Endodermal cell (in vitro differentiated cells): Measurements from ENCODE around the gene HAVCR2. TPM values are rescaled to one million over a fixed set of nuclear protein-coding genes. Genes with fewer than 3 reads are reported as not detected.

ENCODE experiments used
- DNase-seq: peaks from one replicate; pipeline ENCODE4 v3.0.0-alpha.2; 2017
- H3K27ac ChIP-seq: 2 replicates; pipeline ENCODE4 v1.5.1; 2013; ENCODE audit warnings: mild to moderate bottlenecking, low read depth, low read length, moderate library complexity
- H3K27me3 ChIP-seq: 2 replicates; pipeline ENCODE4 v1.6.1; 2013; ENCODE audit warnings: mild to moderate bottlenecking, low read length, moderate library complexity; ENCODE audit not compliant: insufficient read depth, control insufficient read depth, poor library complexity, severe bottlenecking
- H3K36me3 ChIP-seq: 2 replicates; pipeline ENCODE4 v1.7.0; 2013; ENCODE audit warnings: mild to moderate bottlenecking, low read length, moderate library complexity; ENCODE audit not compliant: control insufficient read depth, insufficient read depth
- H3K4me1 ChIP-seq: one replicate; pipeline ENCODE4 v1.7.0; 2013; ENCODE audit warnings: low read length; ENCODE audit not compliant: control insufficient read depth, insufficient read depth
- H3K4me3 ChIP-seq: 2 replicates; pipeline ENCODE4 v1.5.1; 2013; ENCODE audit warnings: mild to moderate bottlenecking, low read length, moderate library complexity
- H3K9ac ChIP-seq: 2 replicates; pipeline ENCODE4 v1.6.1; 2013; ENCODE audit warnings: mild to moderate bottlenecking, low read length, moderate library complexity; ENCODE audit not compliant: poor library complexity, severe bottlenecking; ENCODE audit errors: extremely low read depth
- H3K9me3 ChIP-seq: 2 replicates; pipeline ENCODE4 v1.6.1; 2013; ENCODE audit warnings: mild to moderate bottlenecking, low read length, moderate library complexity; ENCODE audit not compliant: control insufficient read depth
- H3K27ac Mint-ChIP-seq: 2 replicates; pipeline ENCODE4 v1.8.0; 2020; ENCODE audit warnings: mixed read lengths
- H3K27me3 Mint-ChIP-seq: 2 replicates; pipeline ENCODE4 v1.8.0; 2021; ENCODE audit warnings: mild to moderate bottlenecking, mixed read lengths; ENCODE audit not compliant: insufficient read depth
- H3K36me3 Mint-ChIP-seq: 2 replicates; pipeline ENCODE4 v1.8.0; 2020; ENCODE audit warnings: low read depth, mixed read lengths
- H3K4me1 Mint-ChIP-seq: 2 replicates; pipeline ENCODE4 v1.8.0; 2020; ENCODE audit warnings: mixed read lengths
- H3K4me3 Mint-ChIP-seq: 2 replicates; pipeline ENCODE4 v1.8.0; 2020; ENCODE audit warnings: mild to moderate bottlenecking, moderate library complexity, mixed read lengths
- H3K9me3 Mint-ChIP-seq: 2 replicates; pipeline ENCODE4 v1.8.0; 2020; ENCODE audit warnings: mild to moderate bottlenecking, mixed read lengths
- WGBS, 2 experiments: methylation state at CpG; one replicate each; pipeline versions ENCODE4 v1.1.5 to v1.1.7; 2013; ENCODE audit warnings: missing lambda C conversion rate in 2 of 2, mixed read lengths in 1 of 2; ENCODE audit not compliant: insufficient coverage in 1 of 2, insufficient read length in 1 of 2; 5-methylcytosine and 5-hydroxymethylcytosine counted together
- long read RNA-seq, 4 experiments: library from polyadenylated mRNA in 2 of 4; library from RNA in 1 of 4; library from capped mRNA in 1 of 4; stranded (forward) in 3 of 4; unstranded in 1 of 4; transcript quantifications; one replicate each; pipeline ENCODE4 v2.0.0, GENCODE V29; 2020 to 2021; ENCODE audit warnings: inconsistent platforms in 1 of 4
- polyA plus RNA-seq, 2 experiments: library from polyadenylated mRNA; stranded (reverse); fragments of 50-300 nt; gene quantifications; one replicate each; pipeline ENCODE4 v1.2.3, GENCODE V29; 2013
- total RNA-seq, 2 donors: library from RNA; stranded (reverse); fragmentation: NEBNext Ultra II Directional in 1 of 2; extraction: Animal tissue kit (Norgen Biotek cat#: 25700) in 1 of 2; gene quantifications; 2 replicates in 1 of 2; 3 replicates in 1 of 2; pipeline ENCODE4 v1.2.1, GENCODE V29; 2021
- TF ChIP-seq, protein P1 (sequence below): fragments of 200-600 bp; sonication (generic); conservative IDR thresholded peaks from 2 replicates; pipeline ENCODE4 v1.5.0; 2021; ENCODE audit warnings: antibody characterized with exemption, mild to moderate bottlenecking

The HAVCR2 gene
- under 1 TPM; 0.33 to 0.35 TPM for total RNA-seq
- polyA plus RNA-seq (2013, experiment 1 of 2) = 0.32 TPM
- 0.58 TPM for polyA plus RNA-seq (2013, experiment 2 of 2)
- long read RNA-seq, experiment 1, partial matches to known transcripts = 0 of 1 reads
- long read RNA-seq, experiment 1, other reads (novel, unspliced or antisense) = 1 of 1 reads
- long read RNA-seq, experiment 2 = 0 reads
- long read RNA-seq, experiment 3, partial matches to known transcripts = 0 of 9 reads
- long read RNA-seq, experiment 3, other reads (novel, unspliced or antisense) = 9 of 9 reads
- long read RNA-seq, experiment 4 = 0 reads

DNA sequence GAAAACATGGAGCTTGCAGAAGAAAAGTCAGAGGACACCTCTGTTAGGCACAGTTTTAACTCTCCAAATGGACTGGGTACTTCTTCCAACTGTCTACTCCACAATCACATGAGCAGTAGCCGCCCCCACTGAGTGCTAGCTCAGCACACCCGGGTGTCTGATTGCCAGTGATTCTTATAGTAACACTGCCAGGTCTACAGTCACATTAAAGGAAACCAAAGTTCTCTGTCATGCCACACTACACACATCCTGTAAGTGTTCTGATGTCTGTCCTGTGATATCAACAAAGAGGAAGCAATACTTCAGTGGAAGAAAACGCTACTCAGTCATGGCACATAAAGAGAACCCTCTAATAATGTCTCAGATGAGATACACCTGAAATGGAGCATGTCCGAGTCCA is at the start of gene HAVCR2:
Gene HAVCR2 (minus strand): TSS at position 69 of the 400 bp plus-strand sequence. CDS start 61 bp downstream, at position 8.
- 91 to 97% methylated on average over 4 of the region's 4 CpGs for WGBS, 2 experiments
- no peak within 1 kb of the TSS for H3K27ac ChIP-seq
- H3K4me1 ChIP-seq = no peaks in the 10 kb centered on the region
- no peak within 1 kb of the TSS for H3K4me3 ChIP-seq
- Mint-ChIP-seq H3K36me3 (no peaks in the 10 kb centered on the region), H3K27me3 (no peaks in the 10 kb centered on the region), H3K9me3 (no peaks in the 10 kb centered on the region), H3K4me3 (no peak within 1 kb of the TSS), H3K4me1 (no peaks in the 10 kb centered on the region), H3K27ac (no peak within 1 kb of the TSS)
- TF ChIP-seq, protein P1, sequence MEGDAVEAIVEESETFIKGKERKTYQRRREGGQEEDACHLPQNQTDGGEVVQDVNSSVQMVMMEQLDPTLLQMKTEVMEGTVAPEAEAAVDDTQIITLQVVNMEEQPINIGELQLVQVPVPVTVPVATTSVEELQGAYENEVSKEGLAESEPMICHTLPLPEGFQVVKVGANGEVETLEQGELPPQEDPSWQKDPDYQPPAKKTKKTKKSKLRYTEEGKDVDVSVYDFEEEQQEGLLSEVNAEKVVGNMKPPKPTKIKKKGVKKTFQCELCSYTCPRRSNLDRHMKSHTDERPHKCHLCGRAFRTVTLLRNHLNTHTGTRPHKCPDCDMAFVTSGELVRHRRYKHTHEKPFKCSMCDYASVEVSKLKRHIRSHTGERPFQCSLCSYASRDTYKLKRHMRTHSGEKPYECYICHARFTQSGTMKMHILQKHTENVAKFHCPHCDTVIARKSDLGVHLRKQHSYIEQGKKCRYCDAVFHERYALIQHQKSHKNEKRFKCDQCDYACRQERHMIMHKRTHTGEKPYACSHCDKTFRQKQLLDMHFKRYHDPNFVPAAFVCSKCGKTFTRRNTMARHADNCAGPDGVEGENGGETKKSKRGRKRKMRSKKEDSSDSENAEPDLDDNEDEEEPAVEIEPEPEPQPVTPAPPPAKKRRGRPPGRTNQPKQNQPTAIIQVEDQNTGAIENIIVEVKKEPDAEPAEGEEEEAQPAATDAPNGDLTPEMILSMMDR = no peak
- DNase-seq = no peak
- no peaks in the 10 kb centered on the region for H3K36me3 ChIP-seq
- no peaks in the 10 kb centered on the region for H3K9me3 ChIP-seq
- H3K27me3 ChIP-seq = no peaks in the 10 kb centered on the region
- H3K9ac ChIP-seq = no peak within 1 kb of the TSS

DNA sequence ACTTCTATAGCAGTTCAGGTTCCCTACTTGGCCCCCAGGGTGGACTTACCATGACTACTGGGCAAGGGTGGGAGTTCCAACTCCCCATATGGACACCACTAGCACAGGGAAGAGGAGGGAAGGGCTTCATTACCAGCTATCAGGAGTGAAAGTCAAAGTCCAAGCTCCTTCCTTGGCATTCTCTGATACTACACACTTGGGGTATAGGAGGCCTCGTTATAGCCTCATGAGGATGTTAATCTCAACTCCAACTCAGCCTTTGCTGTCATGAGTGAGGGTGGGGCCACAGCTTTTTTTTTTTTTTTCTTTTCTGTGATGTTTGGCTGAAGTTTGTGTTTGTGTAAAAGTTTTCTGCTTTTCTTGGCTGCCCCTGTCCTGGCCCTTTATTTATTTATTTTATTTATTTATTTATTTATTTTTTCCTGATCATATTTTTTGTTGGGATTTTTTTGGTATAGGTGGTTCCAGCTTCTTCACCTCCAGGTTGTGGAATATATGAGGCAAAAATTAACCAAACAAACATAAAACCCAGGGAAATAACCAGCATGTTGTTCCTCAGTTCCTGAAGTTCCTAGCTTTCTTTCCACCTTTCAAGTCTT is 48.5 kb upstream of the HAVCR2 start:
- no peaks in the 10 kb centered on the region for H3K9me3 Mint-ChIP-seq
- 86% methylated on average over 1 of the region's 1 CpG; no CpG with 5 or more reads in 1 of the 2 experiments for WGBS, 2 experiments
- H3K27ac Mint-ChIP-seq = no peak overlapping the region
- no peak for DNase-seq
- no peaks in the 10 kb centered on the region for H3K36me3 Mint-ChIP-seq
- H3K4me1 Mint-ChIP-seq = no peaks in the 10 kb centered on the region
- Histone ChIP-seq H3K4me3 (no peak overlapping the region), H3K4me1 (no peaks in the 10 kb centered on the region), H3K27me3 (no peaks in the 10 kb centered on the region), H3K9me3 (no peaks in the 10 kb centered on the region), H3K9ac (no peak overlapping the region), H3K36me3 (no peaks in the 10 kb centered on the region), H3K27ac (no peak overlapping the region)
- TF ChIP-seq, protein P1 = no peak
- no peaks in the 10 kb centered on the region for H3K27me3 Mint-ChIP-seq
- H3K4me3 Mint-ChIP-seq = no peak overlapping the region

DNA sequence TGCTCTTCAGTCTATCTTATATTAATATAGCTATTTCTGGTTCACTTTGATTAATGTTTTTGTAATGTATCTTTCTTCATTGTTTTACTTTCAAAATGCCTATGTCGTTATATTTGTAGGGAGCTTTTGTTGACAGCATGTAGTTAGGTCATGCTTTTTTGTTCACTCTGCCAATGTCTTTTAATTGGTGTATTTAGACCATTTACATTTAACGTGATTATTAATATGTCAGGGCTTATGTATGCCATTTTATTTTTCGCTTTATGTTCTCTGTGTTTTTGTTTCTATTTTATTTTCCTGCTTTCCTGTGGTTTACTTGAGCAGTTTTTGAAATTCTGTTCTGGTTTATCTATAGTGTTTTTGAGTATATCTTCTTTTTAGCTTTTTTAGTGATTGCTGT is 46.5 kb upstream of the HAVCR2 start:
- Histone ChIP-seq H3K27me3 (no peaks in the 10 kb centered on the region), H3K36me3 (no peaks in the 10 kb centered on the region), H3K9me3 (no peaks in the 10 kb centered on the region), H3K4me1 (no peaks in the 10 kb centered on the region), H3K9ac (no peak overlapping the region), H3K27ac (no peak overlapping the region), H3K4me3 (no peak overlapping the region)
- no peaks in the 10 kb centered on the region for H3K27me3 Mint-ChIP-seq
- DNase-seq = no peak
- H3K36me3 Mint-ChIP-seq = no peaks in the 10 kb centered on the region
- 92% methylated on average over 3 of the region's 3 CpGs; no CpG with 5 or more reads in 1 of the 2 experiments for WGBS, 2 experiments
- no peaks in the 10 kb centered on the region for H3K9me3 Mint-ChIP-seq
- H3K4me3 Mint-ChIP-seq = no peak overlapping the region
- TF ChIP-seq, protein P1 = no peak
- H3K4me1 Mint-ChIP-seq = peaks cover 2% of the 10 kb centered on the region
- H3K27ac Mint-ChIP-seq = no peak overlapping the region
